Coronary artery (tissue), 2 donors: ENCODE data around the gene UVRAG.

Experiments
- DNase-seq: peaks from one replicate; pipeline ENCODE4 v3.0.0-alpha.2; 2017; ENCODE audit warnings: low spot score
- H3K27ac ChIP-seq, 2 donors: fragments of 200-600 bp; sonication (generic); one replicate each; pipeline ENCODE4 v1.5.1; 2016 to 2019
- H3K4me3 ChIP-seq: fragments of 200-600 bp; sonication (generic); 2 replicates; pipeline ENCODE4 v1.5.1; 2016; ENCODE audit warnings: mild to moderate bottlenecking, moderate library complexity
- CTCF ChIP-seq: fragments of 200-600 bp; sonication (generic); IDR thresholded peaks from one replicate; pipeline ENCODE4 v1.5.1; 2019; ENCODE audit warnings: antibody characterized with exemption

Gene UVRAG

GRCh38 chr11:76172583-76172982 lies 357.6 kb downstream of the UVRAG start:
- DNase-seq = no peak
- H3K27ac ChIP-seq = no peak overlapping the region

GRCh38 chr11:76173663-76174062 lies 358.7 kb downstream of the UVRAG start:
- DNase-seq = no peak
- TF ChIP-seq CTCF = no peak
- no peak overlapping the region for H3K27ac ChIP-seq
- H3K4me3 ChIP-seq = no peak overlapping the region

More at GRCh38 chr11:76172583-76172982, 357.6 kb downstream of the UVRAG start:
- H3K4me3 ChIP-seq = no peak overlapping the region
- TF ChIP-seq CTCF = no peak

GRCh38 chr11:76174330-76174729 lies 359.3 kb downstream of the UVRAG start:
- no peak for TF ChIP-seq CTCF
- H3K4me3 ChIP-seq = no peak overlapping the region
- H3K27ac ChIP-seq = no peak overlapping the region
- DNase-seq = no peak

- DNase-seq = no peak
- H3K4me3 ChIP-seq = no peak overlapping the region
- no peak for TF ChIP-seq CTCF
- H3K27ac ChIP-seq = no peak overlapping the region
Observed at GRCh38 chr11:76175783-76176182, 360.8 kb downstream of the UVRAG start.

GRCh38 chr11:76176463-76176862 lies 361.5 kb downstream of the UVRAG start:
- no peak for TF ChIP-seq CTCF
- Histone ChIP-seq H3K4me3 (no peak overlapping the region), H3K27ac (no peak overlapping the region)
- no peak for DNase-seq

GRCh38 chr11:76177250-76177686 lies 362.3 kb downstream of the UVRAG start:
- no peak for DNase-seq
- no peak for TF ChIP-seq CTCF
- Histone ChIP-seq H3K27ac (no peak overlapping the region), H3K4me3 (no peak overlapping the region)

- no peak for DNase-seq
- TF ChIP-seq CTCF = no peak
- Histone ChIP-seq H3K27ac (no peak overlapping the region), H3K4me3 (no peak overlapping the region)
Observed at GRCh38 chr11:76179147-76179546, 364.1 kb downstream of the UVRAG start.
